Thymus (tissue), 11 donors: ENCODE data around the gene PDIA6. TPM values are rescaled to one million over a fixed set of nuclear protein-coding genes. Genes with fewer than 3 reads are reported as not detected.

Source experiments
- DNase-seq, 9 donors: peaks; one replicate each; pipeline ENCODE4 v3.0.0-alpha.2; 2013; ENCODE audit warnings: low spot score in 9 of 9, low read depth in 6 of 9, missing footprints in 1 of 9
- H3K27ac ChIP-seq, 2 donors: one replicate each; pipeline ENCODE4 v1.5.1; 2013; ENCODE audit warnings: control low read depth in 1 of 2, low read depth in 1 of 2, low read length in 1 of 2, mild to moderate bottlenecking in 1 of 2, moderate library complexity in 1 of 2
- H3K27me3 ChIP-seq, 2 donors: one replicate each; pipeline ENCODE4 v1.5.1; 2013; ENCODE audit warnings: low read length in 1 of 2; ENCODE audit not compliant: control insufficient read depth in 2 of 2, insufficient read depth in 1 of 2
- H3K36me3 ChIP-seq, 2 donors: one replicate each; pipeline ENCODE4 v1.5.1; 2013; ENCODE audit warnings: low read length in 1 of 2, mild to moderate bottlenecking in 1 of 2, moderate library complexity in 1 of 2; ENCODE audit not compliant: control insufficient read depth in 2 of 2, insufficient read depth in 2 of 2
- H3K4me1 ChIP-seq, 2 donors: one replicate each; pipeline ENCODE4 v1.5.1; 2013; ENCODE audit warnings: low read length in 2 of 2; ENCODE audit not compliant: control insufficient read depth in 2 of 2, insufficient read depth in 2 of 2
- H3K4me3 ChIP-seq, 2 donors: one replicate each; pipeline ENCODE4 v1.5.1; 2013; ENCODE audit warnings: low read length in 2 of 2, control low read depth in 1 of 2, mild to moderate bottlenecking in 1 of 2
- H3K9me3 ChIP-seq, 2 donors: one replicate each; pipeline ENCODE4 v1.5.1; 2013; ENCODE audit warnings: low read length in 1 of 2, mild to moderate bottlenecking in 1 of 2; ENCODE audit not compliant: control insufficient read depth in 2 of 2, insufficient read depth in 1 of 2
- WGBS: extraction: QIAGEN DNeasy Blood & Tissue Kit; methylation state at CpG from one replicate; pipeline ENCODE4 v1.1.7; 2013; 5-methylcytosine and 5-hydroxymethylcytosine counted together
- polyA plus RNA-seq: library from polyadenylated mRNA; stranded (reverse); fragments of 200-250 nt; gene quantifications from one replicate; pipeline ENCODE4 v1.2.3, GENCODE V29; 2013
- total RNA-seq: library from RNA; stranded (reverse); fragments of 120-200 nt; gene quantifications from one replicate; pipeline ENCODE4 v1.2.4, GENCODE V29; 2013
- donor health status: healthy.

The PDIA6 gene
- total and polyA plus RNA-seq, 2 donors: 75.1 to 124 TPM

DNA sequence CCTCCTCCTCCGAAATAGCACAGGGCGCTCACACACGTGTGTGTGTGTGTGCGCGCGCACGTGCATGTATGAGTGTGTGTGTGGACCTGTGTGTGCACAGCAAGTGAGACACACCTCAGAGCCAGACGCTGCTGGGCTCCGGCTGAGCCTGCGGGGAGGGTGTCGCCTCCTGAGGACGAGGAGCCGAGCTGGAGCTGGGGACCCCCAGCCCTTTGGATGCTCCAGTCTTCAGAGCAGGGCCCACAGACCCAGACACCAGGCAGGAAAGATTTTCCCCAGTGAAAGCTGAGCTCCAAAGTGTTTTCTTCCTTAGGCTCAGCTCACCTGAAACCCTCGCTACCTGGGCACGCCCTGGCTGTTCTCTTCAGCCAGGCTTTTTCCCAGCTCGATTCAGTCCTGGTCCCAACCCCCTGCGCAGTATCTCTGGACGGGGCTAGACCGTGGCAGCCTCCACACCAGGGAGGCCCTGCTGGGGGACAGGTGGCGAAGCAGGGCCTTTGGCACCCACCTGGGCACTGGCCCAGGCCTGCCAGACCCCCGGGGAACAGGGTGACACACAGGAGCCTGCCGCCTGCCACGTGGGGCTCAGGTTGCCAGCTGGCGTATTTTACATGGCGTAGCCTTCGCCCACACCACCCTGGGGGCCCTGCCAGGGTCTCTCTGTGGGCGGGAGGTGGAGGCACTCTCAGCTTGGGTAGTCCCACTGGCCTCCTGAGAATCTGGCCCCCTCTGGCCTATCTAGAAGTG lies 36.2 kb downstream of the PDIA6 start:
- Histone ChIP-seq H3K4me3 (no peak overlapping the region), H3K27me3 (no peaks in the 10 kb centered on the region), H3K27ac (no peak overlapping the region), H3K4me1 (peaks cover 0 to 2% of the 10 kb centered on the region in 2 donors), H3K36me3 (peaks cover 21 to 30% of the 10 kb centered on the region in 2 donors), H3K9me3 (no peaks in the 10 kb centered on the region)
- 97% methylated on average over 27 of the region's 27 CpGs for WGBS
- DNase-seq: no peak

GRCh38 chr2:10775831-10776230 lies 36.8 kb downstream of the PDIA6 start:
- H3K9me3 ChIP-seq: no peaks in the 10 kb centered on the region
- no peaks in the 10 kb centered on the region for H3K27me3 ChIP-seq
- 96% methylated on average over 13 of the region's 13 CpGs for WGBS
- no peak for DNase-seq
- H3K27ac ChIP-seq: no peak overlapping the region
- H3K36me3 ChIP-seq: peaks cover 16 to 25% of the 10 kb centered on the region in 2 donors
- H3K4me1 ChIP-seq: peaks cover 0 to 2% of the 10 kb centered on the region in 2 donors
- no peak overlapping the region for H3K4me3 ChIP-seq

DNA sequence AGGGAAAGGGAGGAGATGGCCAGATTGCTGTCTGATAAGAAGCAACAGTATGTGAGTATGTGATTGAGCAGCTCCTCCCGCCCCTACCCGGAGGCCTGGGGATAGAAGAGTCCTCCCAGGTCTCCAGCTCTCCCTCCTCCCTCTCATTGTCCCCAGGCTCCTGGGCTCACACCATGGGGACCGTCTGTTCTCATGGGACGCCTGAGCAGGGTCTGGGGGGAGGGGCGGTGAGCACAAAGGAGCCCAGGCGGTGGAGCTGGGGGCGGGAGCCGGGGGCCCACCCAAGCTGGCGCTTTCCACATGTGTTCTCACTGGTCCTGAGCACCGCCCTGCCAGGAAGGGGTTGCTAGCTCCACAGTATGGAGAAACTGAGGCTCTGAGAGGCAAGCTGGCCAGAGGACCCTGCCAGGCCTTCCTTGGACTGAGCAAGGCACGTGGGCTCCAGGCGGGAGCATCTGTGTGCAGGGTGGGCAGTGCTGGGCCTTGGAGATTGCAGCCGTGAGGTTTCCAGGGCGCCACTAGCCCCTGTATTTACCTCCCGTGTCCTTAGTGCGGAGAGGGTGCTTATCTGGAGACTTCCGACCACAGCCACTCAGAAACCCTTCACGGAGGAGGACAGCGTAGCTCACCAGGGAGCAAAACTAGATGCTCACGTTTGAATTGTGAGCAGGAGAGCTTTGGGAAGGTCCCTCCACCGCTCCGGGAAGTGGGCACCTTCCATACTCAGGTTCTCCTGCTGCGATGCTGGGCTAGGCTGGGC lies 37.4 kb downstream of the PDIA6 start:
- Histone ChIP-seq H3K36me3 (peaks cover 11 to 19% of the 10 kb centered on the region in 2 donors), H3K27me3 (no peaks in the 10 kb centered on the region), H3K27ac (no peak overlapping the region), H3K4me1 (peaks cover 0 to 2% of the 10 kb centered on the region in 2 donors), H3K9me3 (no peaks in the 10 kb centered on the region), H3K4me3 (no peak overlapping the region)
- DNase-seq: no peak
- 91% methylated on average over 23 of the region's 23 CpGs for WGBS

GRCh38 chr2:10774394-10774793 lies 38.2 kb downstream of the PDIA6 start:
- no peak overlapping the region for H3K4me3 ChIP-seq
- no peaks in the 10 kb centered on the region for H3K9me3 ChIP-seq
- no peaks in the 10 kb centered on the region for H3K27me3 ChIP-seq
- peak overlapping the region in 1 of 2 donors; percentile 26 for H3K27ac ChIP-seq
- peaks cover 0 to 2% of the 10 kb centered on the region in 2 donors for H3K4me1 ChIP-seq
- no peak for DNase-seq
- WGBS: 88% methylated on average over 6 of the region's 6 CpGs
- H3K36me3 ChIP-seq: peaks cover 6 to 14% of the 10 kb centered on the region in 2 donors

- Histone ChIP-seq H3K36me3 (peaks cover 6 to 14% of the 10 kb centered on the region in 2 donors), H3K27me3 (no peaks in the 10 kb centered on the region), H3K4me1 (peaks cover 0 to 2% of the 10 kb centered on the region in 2 donors), H3K27ac (no peak overlapping the region), H3K9me3 (no peaks in the 10 kb centered on the region), H3K4me3 (no peak overlapping the region)
- 93% methylated on average over 8 of the region's 8 CpGs for WGBS
- no peak for DNase-seq
Measured at GRCh38 chr2:10773821-10774341, 38.7 kb downstream of the PDIA6 start.

DNA sequence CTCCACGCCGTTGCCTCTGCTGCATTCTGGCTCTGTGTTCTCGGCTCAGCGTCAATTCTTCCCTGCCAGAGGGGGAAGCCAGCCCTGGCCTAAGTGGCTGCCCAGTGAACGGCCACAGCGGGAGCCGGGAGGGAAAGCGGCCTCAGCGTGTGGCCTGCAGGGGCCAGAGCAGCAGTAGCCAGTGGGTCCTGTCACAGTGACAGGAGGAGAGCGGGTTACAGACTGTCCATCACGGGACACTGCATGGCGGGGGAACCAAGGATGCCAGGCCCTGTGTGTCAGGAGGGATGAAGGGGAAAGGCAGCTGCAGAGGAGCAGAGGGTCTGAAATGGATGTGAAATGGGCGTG lies 39.7 kb downstream of the PDIA6 start:
- no peak for DNase-seq
- no peak overlapping the region for H3K4me3 ChIP-seq
- no peaks in the 10 kb centered on the region for H3K27me3 ChIP-seq
- no peak overlapping the region for H3K27ac ChIP-seq
- H3K36me3 ChIP-seq: peaks cover 0 to 4% of the 10 kb centered on the region in 2 donors
- peaks cover 0 to 2% of the 10 kb centered on the region in 2 donors for H3K4me1 ChIP-seq
- 86% methylated on average over 13 of the region's 13 CpGs for WGBS
- no peaks in the 10 kb centered on the region for H3K9me3 ChIP-seq

- H3K4me1 ChIP-seq: peaks cover 0 to 2% of the 10 kb centered on the region in 2 donors
- H3K9me3 ChIP-seq: no peaks in the 10 kb centered on the region
- no peaks in the 10 kb centered on the region for H3K27me3 ChIP-seq
- 97% methylated on average over 12 of the region's 12 CpGs for WGBS
- H3K4me3 ChIP-seq: no peak overlapping the region
- H3K36me3 ChIP-seq: no peaks in the 10 kb centered on the region
- no peak overlapping the region for H3K27ac ChIP-seq
- no peak for DNase-seq
Measured at GRCh38 chr2:10772201-10772867, 40.3 kb downstream of the PDIA6 start.

DNA sequence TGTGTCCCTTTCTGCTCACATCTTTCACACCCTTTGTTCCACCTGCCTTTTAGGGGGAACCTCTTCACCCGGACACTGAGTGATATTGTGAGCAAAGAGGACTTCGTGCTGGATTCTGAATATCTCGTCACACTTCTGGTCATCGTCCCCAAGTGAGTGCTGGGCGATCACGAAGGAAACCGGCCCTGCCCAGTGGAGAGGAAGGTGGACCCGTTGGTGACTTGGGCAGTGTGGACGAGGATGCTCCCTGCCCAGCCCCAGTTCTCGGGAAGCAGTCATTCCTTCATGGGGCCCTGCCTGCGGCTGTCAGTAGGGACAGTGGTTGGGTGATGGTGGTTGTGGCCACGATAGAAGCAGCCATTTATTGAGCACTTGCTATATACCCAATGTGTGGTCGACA lies 40.8 kb downstream of the PDIA6 start:
- H3K36me3 ChIP-seq: no peaks in the 10 kb centered on the region
- H3K27ac ChIP-seq: no peak overlapping the region
- no peaks in the 10 kb centered on the region for H3K9me3 ChIP-seq
- DNase-seq: no peak
- no peak overlapping the region for H3K4me3 ChIP-seq
- WGBS: 93% methylated on average over 13 of the region's 13 CpGs
- peaks cover 0 to 2% of the 10 kb centered on the region in 2 donors for H3K4me1 ChIP-seq
- H3K27me3 ChIP-seq: no peaks in the 10 kb centered on the region
